Activated CD8-positive, alpha-beta memory T cell treated with anti-CD3 and anti-CD28 coated beads, Interleukin-2, amount 50 U/mL, for 1 hour (primary cell): ENCODE data around the gene SLC2A11.
A peak's percentile ranks its signal among the peaks of the same experiment; 100 is the strongest.

ENCODE experiments used
- DNase-seq: peaks from one replicate; pipeline ENCODE4 v3.0.0-alpha.2; 2020; ENCODE audit errors: extremely low read depth

Gene SLC2A11

DNA sequence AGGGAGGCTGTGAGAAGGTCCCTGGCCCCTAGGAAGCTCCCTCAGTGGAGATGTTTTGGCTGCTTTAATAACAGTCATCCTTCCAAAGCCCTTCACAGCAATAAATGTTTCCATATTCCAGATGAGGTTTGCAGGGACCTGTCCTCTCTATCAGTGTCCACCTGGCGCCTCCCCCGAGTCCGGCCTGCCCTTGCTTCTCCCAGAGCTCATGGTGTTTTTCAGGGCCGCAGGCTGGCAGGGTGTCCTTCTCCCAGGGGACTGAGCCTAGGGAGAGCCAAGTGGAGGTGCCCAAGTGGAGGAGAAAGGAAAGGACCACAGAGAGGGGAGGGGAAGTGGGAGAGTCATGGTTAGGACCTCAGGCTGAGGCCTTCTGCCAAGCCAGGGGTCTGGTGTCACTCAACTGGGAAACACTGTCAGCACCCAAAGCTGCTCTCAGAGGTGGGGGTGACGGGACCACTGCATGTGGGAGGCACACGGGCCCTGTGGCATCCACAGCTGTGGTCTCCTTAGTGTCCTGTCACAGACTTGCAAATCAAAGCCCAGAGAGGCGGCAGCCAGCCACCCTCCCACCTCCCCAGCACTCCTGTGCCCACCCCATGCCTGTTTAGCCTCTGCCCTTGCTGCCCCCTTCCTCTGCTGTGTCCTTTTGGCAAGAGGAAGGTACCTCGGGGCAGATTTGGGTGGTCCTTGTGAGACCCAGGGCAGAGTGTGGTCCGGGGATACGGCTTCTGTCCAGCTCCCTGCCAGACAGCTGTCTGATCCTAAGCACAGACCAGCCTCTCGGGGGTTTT is 25.3 kb upstream of the SLC2A11 start:
- DNase-seq: no peak

DNA sequence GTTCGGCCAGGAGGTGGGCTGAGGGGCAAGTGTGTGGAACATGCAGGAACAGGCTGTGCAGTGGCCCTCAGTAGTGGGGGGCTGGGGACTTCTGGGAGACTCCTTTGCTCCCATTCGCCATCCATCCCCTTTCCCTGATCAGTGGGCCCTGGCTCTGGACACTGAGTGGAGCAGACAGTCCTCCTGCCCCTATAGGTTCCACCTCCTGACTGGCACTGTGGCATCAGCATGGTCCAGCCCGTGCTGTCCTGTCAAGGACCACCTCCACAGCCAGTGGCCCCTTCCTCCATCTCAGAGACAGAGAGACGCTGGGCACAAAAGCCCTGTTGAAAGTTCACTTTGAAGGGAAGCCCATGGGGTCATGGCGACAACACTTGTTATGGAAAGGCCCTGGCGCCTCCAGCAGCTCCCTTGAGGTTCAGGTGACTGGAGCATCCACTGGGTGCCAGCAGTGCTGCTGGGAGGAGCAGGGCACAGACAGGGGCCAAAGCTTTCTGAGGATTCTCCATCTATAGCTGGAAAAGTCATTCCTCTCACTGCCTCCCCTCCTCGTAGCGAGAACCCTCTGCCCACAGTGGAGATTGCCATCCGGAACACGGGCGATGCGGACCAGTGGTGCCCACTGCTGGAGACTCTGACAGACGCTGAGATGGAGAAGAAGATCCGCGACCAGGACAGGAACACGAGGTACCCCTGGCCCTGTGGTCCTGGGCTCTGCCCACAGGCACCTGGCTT is 24.5 kb upstream of the SLC2A11 start:
- no peak for DNase-seq

DNA sequence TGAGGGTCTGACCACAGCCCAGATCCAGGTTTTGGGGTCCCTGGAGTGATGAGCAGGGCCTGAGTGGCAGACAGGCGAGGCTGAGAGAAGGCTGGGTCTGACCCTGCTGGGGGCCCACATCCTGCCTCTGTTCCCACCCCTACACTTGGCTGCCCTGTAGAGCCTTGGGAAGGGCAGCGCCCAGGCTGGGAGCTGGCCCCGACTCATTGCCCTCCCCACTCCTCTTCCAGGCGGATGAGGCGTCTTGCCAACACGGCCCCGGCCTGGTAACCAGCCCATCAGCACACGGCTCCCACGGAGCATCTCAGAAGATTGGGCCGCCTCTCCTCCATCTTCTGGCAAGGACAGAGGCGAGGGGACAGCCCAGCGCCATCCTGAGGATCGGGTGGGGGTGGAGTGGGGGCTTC is 23.8 kb upstream of the SLC2A11 start:
- DNase-seq: no peak

DNA sequence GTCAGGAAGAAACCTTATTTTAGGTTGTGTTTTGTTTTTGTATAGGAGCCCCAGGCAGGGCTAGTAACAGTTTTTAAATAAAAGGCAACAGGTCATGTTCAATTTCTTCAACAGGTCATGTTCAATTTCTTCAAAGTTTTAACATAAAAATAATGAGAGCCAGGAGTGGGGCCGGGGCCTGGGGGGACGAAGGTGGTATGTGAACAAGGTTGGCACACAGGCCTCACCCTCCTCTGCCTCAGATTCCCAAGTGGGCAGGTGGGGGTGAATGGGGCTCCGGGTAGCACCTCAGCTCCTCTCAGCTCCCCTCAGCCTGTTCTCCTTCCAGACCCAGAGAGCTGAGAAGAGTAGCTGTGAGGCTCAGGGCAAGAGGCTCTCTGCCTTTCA is 23.3 kb upstream of the SLC2A11 start:
- no peak for DNase-seq

DNA sequence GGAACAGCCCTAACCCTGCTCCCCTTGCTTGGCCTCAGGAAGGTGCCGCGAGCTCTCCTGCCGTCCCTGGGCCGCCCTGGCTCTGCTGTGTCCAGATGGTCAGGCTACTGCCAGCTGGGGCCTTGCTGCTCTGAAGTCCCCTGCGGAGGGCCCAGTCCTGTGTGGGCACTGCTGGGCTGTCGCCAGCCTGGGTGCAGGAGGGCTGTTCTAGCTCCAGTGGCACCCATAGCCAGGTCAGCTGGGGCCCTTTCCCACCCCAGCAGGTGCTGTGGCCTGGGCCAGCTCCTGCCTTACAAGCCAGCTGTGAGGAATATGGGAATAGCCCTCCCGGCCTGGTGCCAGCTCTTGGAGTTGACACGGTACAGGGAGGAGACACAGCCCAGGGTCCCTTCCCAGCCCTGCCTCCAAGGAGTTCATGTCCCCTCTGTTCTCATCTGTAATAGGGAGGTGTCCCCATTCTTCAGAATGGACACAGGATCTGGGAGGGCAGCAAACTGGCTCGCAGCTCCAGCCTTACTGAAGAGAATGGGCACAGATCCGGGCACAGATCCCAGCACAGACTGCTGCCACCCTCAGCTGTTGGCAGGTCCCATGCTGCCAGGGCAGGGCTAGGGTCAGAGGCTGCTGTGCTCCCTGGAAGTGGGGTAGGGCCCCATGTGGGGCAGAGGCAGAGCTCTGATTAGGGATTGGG is 22.7 kb upstream of the SLC2A11 start:
- no peak for DNase-seq

DNA sequence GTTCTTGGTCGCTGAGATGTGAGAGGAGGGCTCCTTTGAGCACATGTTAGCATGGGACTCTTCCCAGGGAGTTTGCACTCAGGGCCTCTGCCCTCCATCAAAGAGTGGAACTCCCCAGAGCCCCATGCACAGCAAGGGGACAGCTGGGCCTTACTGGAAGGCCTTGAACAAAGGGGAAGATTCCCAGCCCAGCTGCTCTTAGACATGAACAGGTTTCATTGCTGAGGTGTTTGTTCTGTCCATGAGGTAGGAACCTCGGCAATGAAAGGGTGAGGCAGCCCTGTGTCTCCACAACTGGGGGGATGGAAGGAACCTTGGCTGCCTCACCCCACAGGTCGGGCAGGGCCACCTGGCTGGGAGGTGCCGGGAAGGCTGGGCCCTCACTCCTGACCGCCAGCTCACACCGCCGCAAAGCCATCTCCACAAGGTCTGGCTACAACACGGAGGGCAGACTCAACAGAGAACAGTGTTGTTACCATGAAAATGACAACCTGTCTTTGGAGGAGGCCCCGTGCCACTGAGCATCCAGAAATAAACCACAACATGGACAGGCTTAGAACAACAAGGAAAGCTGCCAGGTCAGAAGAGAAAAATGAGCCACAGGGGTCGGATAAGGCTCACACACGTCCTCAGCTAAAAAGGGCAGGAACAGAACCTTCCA is 22.1 kb upstream of the SLC2A11 start:
- DNase-seq: no peak

DNA sequence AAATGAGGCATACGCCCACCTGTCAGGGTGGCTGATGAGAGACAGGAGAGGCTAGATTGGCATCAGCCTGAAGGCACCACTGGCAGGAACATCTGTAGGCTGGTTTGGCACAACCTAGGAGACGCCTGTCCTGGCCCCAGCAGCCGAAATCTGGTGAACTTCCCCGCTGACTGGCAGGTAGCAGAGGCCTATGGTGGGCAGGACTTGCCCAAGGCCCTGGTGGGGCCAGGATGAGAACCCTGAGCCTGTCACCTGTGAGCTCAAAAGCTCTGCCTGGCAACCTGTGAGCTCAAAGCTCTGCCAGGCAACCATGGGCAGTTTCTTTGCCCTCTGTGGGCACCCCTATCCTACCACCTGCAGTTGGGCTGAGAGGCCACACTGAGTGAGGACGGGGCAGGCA is 21.4 kb upstream of the SLC2A11 start:
- DNase-seq: no peak

DNA sequence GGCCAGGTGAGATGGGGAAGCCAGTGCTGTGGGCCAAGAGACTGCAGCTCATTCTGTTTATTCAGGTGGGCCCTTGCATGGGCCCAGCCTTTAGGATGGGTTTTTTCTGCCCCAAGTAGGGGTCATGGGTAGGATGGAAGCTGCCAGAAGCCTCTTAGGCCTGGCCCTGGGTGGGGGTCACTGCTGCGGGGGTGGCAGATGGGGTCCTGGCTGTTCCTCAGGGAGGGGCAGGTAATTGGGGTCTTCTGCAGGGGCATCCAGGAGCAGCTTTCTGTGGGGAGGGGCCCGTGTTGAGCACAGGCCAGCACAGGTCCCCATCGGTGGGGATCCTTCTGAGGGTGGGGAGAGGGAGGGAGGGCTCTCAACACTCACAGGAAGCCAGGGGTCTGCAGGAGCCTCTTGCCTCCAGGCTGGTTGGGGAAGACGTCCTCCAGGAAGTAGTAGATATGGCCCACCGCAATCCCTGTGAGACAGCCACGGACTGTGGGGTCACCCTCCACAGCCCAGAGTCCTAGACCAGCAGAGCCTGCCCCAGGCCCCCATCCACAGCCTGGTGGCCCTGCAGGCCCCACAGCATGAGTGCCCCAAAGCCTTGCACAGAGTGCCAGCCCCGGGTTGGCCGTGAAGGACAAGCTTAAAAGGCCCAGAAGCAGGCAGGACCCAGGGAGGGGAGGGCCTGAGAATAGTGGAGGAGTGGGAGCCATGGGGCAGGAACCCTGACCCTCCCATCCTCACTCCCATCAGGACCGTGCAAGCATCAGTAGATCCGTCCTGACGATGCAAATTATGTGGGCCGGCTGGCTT is 20.8 kb upstream of the SLC2A11 start:
- no peak for DNase-seq

DNA sequence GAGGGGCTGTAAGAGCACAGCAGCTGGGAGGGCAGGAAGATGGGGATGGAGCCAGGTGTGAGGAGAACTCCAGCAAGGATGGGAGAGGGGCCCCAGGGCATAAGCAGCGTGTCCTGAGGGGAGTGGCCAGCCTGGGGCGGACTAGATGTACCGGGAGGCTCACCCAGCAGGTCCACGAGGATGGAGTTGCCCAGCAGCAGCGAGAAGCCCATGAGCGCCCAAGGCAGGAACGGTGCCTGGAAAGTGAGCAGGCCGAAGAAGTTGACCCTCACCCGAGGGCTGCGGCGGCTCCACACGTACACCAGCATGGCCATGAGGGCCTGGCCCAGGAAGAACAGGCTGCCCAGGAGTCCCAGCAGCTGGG is 20.2 kb upstream of the SLC2A11 start:
- no peak for DNase-seq

DNA sequence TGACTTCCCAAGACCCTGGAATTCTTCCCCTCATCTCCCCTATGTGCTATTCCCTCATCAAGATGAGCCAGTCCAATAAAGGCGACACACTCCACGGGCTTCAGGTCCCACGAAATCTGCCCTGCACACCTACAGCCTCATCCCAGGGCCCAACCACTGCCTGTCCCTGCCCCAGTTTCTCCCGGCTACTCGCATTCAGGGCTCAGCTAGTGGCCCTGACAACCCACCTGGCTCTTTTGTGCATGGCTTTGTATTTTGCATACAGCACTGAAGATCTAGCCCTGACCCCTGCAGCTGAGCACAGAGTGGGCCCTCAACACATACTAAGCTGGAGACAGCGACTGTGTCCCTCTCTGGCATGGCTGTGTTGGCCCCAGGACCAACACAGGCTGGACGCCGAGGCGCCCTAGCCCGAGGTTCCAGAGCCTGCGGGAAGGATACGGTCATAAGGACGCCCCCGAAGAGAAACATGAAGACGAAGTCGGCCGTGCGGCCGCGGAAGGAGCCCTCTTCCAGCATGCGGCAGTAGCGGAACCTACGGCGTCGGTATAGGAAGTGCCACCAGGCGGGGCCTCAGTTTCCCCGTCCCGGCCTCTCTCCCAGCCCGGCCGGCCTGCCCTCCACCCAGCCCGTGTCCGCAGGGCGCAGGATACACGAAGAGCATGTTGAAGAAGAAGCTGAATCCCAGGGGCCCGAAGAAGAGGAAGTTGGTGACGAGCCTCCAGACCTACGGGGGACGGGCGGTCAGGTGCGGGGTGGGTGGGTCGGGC is 19.6 kb upstream of the SLC2A11 start:
- DNase-seq: no peak

DNA sequence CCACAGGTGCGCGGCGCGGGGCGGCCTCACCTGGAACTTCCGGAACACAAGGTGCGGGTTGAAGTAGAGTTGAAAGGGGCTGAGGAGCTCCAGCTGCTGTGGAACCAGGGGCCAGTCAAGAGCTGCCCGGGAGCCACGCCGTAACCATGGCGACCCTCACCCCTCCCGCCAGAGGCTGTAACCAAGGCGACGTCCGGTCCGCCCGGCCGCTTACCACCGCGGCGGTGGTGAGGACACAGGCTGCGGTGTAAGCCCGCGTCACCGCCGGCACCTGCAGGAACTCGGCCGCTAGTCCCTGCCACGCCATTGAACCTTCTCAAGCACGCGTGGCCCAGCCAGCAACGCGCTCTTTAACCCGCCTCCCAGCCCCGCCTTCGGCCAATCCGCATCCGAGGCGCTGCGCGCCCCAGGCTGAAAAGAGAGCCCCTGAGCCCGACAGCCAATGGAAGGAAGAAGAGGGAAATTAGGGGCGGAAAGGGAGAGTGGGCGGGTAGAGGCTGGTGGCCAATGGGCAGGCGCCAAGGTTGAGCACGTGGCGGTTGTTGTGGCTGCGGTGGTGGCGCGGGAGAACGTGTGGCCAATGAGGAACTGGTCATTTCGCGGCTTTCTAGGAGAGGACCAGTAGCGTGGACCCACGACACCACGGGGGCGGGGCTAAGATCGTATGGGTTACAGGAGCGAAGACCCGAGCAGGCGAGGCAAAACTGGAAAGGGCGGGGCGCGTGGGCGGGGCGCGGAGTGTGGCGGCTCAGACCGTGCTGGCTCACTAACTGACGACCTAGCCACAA is 18.8 kb upstream of the SLC2A11 start, which contains the start of gene DERL3:
TSS of gene DERL3 (minus strand) at position 326 of the 788 bp plus-strand sequence. CDS start at position 307, 19 bp downstream.
- peak; percentile 80 for DNase-seq

DNA sequence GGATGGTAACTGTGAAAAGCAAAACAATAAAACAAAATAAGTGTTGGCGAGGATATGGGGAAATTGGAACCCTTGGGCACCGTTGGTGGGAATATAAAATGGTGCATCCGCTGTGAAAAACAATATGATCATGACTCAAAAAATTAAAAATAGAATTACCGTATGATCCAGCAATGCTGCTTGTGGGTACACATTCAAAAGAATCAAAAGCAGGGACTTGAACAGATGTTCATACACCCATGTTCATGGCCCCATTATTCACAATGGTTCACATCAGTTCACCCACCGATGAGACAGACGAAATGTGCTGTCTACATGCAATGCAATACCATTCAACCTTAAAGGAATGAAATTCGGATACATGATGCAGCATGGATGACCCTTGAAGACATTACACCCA is 17.6 kb upstream of the SLC2A11 start:
- DNase-seq: no peak

DNA sequence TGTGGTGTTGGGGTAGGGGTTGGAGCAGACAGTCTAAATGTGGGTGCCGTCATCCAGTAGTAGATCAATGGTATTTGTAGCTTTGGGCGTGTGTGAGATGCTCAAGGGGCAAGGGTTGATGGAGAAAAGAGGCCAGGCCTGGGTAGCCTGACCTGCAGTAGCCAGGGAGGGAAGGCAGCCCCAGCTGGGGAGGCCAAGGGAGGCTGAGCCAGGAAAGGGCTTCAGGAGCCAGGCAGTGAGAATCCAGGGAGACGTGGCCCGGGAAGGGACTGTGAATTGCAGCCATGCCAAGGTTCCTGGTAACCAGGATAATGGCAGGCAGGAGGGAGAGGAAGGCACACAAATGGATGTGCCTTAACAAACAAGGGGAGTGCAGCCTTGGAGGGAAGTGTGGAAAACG is 16.4 kb upstream of the SLC2A11 start:
- DNase-seq: no peak

DNA sequence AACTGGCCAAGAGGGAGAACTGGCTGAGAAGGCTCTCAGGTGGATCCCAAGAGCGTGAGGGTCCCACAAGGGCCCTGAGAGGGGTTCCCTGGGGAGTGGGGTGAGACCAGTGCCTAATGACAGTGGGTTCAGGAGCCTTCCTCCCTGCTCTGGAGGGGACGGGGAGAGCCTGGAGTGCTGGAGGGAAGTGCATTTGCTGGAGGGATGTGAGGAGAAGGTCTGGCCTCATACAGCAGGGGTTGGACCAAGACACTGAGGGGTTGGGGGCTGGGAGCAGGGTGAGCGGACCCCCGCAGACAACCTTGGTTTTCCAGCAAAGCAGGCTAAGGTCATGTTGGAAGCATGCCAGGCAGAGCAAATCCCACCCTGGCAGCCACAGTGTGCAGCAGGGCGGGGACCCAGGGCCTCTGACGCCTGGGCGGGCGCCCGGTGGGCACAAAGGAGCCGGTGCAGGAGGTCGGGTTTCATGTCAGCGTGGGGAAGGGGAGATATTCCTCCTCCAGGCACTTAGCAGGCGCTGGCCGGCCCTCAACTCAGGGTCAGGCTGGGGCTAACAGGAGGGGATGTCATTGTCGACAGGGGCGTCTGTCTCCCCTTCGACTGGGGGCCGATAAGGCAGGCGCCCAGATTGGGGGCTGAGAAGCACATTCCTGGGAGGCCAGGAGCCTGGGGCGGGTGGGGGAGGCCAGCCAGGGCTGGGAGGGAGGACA is 15.8 kb upstream of the SLC2A11 start:
- no peak for DNase-seq

DNA sequence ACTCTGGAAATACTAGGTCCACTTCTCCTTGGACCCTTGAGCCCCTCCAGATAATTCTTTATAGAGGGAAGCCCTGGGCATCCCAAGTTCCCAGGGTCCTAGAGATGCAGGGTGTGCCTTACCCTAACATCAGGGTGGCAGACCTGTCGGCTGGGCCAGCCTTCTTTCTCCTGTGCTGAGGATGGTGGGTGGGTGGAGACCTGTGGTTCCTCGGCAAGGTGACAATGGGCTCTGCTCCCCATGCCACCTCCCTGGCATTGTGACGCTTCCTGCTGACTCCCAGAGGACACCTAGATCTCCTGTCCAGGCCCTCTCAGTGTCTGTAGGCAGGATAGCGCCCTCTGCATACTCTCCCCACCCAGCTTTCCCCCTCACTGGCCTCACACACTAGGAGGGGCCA is 15.1 kb upstream of the SLC2A11 start:
- no peak for DNase-seq

DNA sequence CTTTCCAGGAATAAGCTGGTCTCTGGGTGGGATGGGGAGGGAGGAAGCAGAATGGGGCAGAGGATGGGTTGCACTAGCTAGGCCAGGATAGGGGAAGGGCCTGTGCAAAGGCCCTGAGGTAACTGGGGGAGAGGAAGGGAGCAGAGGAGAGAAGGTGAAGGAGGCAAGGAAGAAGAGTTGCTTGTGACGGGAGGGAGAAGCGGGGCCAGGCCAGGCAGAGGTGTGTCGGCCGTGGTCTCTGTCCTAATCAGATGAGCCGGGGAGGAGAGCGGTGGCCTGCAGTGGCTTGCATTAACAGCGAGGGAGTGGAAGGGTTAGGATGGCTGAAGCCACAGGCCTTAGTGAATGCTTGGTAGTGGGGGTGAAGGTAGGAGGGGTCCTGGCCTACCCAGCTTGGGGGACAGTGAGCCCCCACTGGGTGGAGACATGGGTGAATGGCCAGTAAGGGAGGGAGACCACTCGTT is 12.9 kb upstream of the SLC2A11 start:
- no peak for DNase-seq

DNA sequence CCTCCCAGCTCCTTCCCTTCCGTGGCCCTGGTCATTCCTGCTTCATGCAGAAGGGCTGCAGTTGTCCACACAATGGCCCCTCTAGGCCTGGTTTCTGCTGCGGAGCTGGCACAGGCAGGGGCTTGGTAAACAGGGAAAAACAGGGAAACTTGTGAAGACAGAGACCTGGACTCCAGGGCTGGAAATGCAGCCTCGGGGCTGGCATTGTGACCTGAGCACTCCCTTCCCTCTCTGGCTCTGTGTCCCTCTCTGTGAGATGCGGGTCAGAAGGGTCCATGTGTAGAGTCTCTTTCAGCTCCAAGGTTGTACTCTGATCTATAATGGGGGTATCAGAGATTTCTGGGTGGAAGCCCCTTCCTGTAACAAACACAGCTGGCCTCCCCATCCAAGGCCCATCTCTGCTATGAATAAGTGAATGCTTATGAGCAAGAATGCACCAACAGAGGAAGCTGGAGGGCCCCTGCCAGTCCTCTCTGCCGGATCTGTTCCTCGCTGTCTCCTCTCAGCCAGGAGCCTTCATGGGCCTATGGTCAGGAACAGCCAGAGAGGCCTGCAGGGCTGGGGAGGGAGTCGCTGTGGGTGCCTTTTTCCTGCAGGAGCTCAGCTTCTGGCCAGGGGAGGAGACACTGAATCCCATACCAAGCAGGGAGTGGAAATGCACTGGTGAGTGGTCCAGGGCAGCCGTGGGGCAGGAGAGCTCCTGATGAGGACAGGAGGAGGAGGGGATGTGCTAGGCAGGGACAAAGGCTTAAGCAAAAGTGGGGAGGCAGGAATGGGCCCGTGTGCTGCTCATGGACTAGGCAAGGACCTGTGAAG is 12.2 kb upstream of the SLC2A11 start:
- DNase-seq: no peak

DNA sequence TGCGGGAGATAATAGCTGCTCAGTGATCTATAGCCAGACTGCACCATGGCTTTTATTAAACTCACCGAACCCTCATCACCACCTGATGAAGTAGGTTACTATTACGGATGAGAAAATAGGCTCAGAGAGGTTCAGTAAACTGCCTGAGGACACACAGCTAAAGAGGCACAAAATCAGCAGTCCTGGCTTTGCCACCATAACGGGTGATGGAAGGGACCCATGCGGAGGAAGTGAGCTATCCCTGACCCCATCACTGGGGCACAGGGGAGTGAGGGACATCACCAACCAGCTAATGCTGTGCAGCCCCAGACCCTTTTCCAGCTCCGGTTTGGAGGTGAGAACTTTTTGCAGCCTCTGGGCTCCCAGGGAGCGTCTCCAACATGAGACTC is 11.6 kb upstream of the SLC2A11 start:
- DNase-seq: no peak
